ENCODE measurements around the gene MYO7A. TPM values are rescaled to one million over a fixed set of nuclear protein-coding genes. Genes with fewer than 3 reads are reported as not detected.

The MYO7A gene
- total RNA-seq, 1 experiment from 2014 or later, result 2.5 TPM

DNA sequence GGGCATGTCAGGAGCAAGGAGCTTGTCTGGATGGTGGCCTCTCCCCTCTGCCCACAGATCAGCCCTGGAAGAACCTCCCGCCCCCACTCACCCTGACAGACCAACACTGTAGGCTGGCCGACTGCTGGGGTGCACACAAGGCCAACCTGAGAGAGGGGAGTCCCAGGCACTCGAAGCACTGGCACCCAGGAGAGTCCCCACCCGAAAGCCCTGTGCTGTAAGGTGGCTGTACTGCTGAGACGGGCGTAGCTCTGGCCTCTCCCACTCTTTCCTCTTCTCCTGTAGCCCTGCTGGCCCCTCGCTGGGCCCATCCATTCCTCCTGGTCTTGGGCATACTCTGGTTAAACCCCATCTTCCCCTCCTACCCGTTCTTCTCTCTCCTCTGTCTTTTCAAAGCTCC lies 39.7 kb downstream of the MYO7A start (continued):
- TF ChIP-seq, protein P1, sequence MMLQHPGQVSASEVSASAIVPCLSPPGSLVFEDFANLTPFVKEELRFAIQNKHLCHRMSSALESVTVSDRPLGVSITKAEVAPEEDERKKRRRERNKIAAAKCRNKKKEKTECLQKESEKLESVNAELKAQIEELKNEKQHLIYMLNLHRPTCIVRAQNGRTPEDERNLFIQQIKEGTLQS (CRISPR knock-in tag; conservative IDR thresholded peaks at IDR 0.05), result no peak
- TF ChIP-seq, protein P2, sequence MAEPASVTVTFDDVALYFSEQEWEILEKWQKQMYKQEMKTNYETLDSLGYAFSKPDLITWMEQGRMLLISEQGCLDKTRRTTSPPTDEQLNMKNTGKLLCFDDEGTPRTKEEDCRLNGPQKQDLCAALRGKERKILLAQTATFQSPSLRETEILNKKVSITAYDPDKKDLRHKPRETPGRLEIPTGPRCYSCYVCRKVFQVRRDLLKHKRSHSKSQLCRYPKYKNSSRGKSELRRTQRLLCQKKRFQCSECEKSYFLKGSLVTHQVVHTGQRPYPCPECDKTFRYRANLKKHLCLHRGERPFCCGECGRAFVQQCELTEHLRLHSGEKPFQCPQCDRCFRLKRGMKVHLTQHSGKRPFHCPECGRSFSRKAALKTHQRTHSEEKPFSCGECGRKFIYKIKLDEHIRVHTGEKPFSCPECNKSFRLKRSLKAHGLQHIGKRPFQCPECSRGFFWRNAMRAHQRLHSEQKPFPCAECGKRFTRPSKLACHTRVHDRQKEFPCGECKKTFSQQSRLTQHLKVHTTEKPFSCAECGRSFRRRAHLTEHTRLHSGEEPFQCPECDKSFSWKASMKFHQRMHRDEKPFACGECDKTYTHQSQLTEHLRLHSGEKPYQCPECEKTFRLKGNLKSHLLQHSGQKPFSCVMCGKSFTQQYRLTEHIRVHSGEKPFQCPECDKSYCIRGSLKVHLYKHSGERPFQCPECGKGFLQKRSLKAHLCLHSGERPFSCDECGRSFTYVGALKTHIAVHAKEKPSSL (CRISPR knock-in tag; conservative IDR thresholded peaks at IDR 0.05), result no peak
- TF ChIP-seq, protein P3, sequence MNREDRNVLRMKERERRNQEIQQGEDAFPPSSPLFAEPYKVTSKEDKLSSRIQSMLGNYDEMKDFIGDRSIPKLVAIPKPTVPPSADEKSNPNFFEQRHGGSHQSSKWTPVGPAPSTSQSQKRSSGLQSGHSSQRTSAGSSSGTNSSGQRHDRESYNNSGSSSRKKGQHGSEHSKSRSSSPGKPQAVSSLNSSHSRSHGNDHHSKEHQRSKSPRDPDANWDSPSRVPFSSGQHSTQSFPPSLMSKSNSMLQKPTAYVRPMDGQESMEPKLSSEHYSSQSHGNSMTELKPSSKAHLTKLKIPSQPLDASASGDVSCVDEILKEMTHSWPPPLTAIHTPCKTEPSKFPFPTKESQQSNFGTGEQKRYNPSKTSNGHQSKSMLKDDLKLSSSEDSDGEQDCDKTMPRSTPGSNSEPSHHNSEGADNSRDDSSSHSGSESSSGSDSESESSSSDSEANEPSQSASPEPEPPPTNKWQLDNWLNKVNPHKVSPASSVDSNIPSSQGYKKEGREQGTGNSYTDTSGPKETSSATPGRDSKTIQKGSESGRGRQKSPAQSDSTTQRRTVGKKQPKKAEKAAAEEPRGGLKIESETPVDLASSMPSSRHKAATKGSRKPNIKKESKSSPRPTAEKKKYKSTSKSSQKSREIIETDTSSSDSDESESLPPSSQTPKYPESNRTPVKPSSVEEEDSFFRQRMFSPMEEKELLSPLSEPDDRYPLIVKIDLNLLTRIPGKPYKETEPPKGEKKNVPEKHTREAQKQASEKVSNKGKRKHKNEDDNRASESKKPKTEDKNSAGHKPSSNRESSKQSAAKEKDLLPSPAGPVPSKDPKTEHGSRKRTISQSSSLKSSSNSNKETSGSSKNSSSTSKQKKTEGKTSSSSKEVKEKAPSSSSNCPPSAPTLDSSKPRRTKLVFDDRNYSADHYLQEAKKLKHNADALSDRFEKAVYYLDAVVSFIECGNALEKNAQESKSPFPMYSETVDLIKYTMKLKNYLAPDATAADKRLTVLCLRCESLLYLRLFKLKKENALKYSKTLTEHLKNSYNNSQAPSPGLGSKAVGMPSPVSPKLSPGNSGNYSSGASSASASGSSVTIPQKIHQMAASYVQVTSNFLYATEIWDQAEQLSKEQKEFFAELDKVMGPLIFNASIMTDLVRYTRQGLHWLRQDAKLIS (CRISPR knock-in tag; IDR thresholded peaks at IDR 0.05; ENCODE audit: borderline replicate concordance), result no peak
- TF ChIP-seq, protein P4, sequence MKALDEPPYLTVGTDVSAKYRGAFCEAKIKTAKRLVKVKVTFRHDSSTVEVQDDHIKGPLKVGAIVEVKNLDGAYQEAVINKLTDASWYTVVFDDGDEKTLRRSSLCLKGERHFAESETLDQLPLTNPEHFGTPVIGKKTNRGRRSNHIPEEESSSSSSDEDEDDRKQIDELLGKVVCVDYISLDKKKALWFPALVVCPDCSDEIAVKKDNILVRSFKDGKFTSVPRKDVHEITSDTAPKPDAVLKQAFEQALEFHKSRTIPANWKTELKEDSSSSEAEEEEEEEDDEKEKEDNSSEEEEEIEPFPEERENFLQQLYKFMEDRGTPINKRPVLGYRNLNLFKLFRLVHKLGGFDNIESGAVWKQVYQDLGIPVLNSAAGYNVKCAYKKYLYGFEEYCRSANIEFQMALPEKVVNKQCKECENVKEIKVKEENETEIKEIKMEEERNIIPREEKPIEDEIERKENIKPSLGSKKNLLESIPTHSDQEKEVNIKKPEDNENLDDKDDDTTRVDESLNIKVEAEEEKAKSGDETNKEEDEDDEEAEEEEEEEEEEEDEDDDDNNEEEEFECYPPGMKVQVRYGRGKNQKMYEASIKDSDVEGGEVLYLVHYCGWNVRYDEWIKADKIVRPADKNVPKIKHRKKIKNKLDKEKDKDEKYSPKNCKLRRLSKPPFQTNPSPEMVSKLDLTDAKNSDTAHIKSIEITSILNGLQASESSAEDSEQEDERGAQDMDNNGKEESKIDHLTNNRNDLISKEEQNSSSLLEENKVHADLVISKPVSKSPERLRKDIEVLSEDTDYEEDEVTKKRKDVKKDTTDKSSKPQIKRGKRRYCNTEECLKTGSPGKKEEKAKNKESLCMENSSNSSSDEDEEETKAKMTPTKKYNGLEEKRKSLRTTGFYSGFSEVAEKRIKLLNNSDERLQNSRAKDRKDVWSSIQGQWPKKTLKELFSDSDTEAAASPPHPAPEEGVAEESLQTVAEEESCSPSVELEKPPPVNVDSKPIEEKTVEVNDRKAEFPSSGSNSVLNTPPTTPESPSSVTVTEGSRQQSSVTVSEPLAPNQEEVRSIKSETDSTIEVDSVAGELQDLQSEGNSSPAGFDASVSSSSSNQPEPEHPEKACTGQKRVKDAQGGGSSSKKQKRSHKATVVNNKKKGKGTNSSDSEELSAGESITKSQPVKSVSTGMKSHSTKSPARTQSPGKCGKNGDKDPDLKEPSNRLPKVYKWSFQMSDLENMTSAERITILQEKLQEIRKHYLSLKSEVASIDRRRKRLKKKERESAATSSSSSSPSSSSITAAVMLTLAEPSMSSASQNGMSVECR (CRISPR knock-in tag; IDR thresholded peaks at IDR 0.05; ENCODE audit: borderline replicate concordance), result no peak
- TF ChIP-seq GTF2I (CRISPR knock-in tag; conservative IDR thresholded peaks at IDR 0.05) (no peak), ZBTB21 (CRISPR knock-in tag; IDR thresholded peaks at IDR 0.05; ENCODE audit: borderline replicate concordance) (no peak), ZNF138 (CRISPR knock-in tag; conservative IDR thresholded peaks at IDR 0.05) (no peak), TEAD4 (CRISPR knock-in tag; IDR thresholded peaks at IDR 0.05) (no peak), NFE2L1 (CRISPR knock-in tag; IDR thresholded peaks at IDR 0.05) (no peak)
- TF ChIP-seq, protein P5, sequence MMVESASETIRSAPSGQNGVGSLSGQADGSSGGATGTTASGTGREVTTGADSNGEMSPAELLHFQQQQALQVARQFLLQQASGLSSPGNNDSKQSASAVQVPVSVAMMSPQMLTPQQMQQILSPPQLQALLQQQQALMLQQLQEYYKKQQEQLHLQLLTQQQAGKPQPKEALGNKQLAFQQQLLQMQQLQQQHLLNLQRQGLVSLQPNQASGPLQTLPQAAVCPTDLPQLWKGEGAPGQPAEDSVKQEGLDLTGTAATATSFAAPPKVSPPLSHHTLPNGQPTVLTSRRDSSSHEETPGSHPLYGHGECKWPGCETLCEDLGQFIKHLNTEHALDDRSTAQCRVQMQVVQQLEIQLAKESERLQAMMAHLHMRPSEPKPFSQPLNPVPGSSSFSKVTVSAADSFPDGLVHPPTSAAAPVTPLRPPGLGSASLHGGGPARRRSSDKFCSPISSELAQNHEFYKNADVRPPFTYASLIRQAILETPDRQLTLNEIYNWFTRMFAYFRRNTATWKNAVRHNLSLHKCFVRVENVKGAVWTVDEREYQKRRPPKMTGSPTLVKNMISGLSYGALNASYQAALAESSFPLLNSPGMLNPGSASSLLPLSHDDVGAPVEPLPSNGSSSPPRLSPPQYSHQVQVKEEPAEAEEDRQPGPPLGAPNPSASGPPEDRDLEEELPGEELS (CRISPR knock-in tag; IDR thresholded peaks at IDR 0.05), result no peak
- TF ChIP-seq, protein P6, sequence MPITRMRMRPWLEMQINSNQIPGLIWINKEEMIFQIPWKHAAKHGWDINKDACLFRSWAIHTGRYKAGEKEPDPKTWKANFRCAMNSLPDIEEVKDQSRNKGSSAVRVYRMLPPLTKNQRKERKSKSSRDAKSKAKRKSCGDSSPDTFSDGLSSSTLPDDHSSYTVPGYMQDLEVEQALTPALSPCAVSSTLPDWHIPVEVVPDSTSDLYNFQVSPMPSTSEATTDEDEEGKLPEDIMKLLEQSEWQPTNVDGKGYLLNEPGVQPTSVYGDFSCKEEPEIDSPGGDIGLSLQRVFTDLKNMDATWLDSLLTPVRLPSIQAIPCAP (CRISPR knock-in tag; IDR thresholded peaks at IDR 0.05), result no peak

DNA sequence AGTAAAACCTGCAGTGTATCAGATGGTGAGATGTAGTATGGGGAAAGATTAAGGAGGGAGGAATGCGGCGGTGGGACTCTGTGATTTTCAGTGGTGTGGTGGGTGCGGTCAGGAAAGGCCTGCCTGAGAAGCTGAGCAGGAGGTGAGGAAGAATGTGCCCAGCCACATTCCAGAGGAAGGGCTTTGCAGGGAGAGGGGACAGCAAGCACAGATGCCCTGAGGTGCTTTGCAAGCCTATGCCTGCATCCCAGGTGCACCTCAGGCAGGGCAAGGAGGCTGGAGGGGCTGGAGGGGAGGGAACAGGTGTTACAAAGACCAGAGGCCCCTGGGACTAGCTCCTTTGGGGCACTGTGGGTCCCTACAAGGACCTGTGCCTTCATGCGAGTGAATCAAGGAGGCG lies 42.1 kb downstream of the MYO7A start:
- TF ChIP-seq NR1H2 (CRISPR knock-in tag; IDR thresholded peaks at IDR 0.05) (no peak), SP1 (CRISPR knock-in tag; conservative IDR thresholded peaks at IDR 0.05) (peak; percentile 40; the same call in 1 of the 2 replicates)
- POLR2A ChIA-PET, result no interaction called here
- peak; percentile 63 for ATAC-seq
- H3K9me3 Mint-ChIP-seq, result no peaks in the 10 kb centered on the region
- no peak overlapping the region for H3K4me3 Mint-ChIP-seq
- H3K27me3 Mint-ChIP-seq (ENCODE audit: low read depth), result peaks cover 7% of the 10 kb centered on the region; the same call in 1 of the 2 replicates
- H3K4me1 Mint-ChIP-seq, result peaks cover 53% of the 10 kb centered on the region
- CTCF ChIA-PET, result interaction anchor here (0.7 to 10.1 kb wide), 4 partner anchors 18 to 79 kb away, joined by 3 to 121 read pairs (median 6); partner anchors contain the start of gene MYO7A
- no peaks in the 10 kb centered on the region for H3K36me3 Mint-ChIP-seq
- H3K27ac Mint-ChIP-seq, result no peak overlapping the region; the same call in 1 of the 2 replicates
- peak; percentile 57 for DNase-seq (ENCODE audit: low spot score)
